ENCODE measurements around the gene ALMS1.

- TF ChIP-seq POLR2A (IDR thresholded peaks at IDR 0.05) = no peak
- TF ChIP-seq, protein P1, sequence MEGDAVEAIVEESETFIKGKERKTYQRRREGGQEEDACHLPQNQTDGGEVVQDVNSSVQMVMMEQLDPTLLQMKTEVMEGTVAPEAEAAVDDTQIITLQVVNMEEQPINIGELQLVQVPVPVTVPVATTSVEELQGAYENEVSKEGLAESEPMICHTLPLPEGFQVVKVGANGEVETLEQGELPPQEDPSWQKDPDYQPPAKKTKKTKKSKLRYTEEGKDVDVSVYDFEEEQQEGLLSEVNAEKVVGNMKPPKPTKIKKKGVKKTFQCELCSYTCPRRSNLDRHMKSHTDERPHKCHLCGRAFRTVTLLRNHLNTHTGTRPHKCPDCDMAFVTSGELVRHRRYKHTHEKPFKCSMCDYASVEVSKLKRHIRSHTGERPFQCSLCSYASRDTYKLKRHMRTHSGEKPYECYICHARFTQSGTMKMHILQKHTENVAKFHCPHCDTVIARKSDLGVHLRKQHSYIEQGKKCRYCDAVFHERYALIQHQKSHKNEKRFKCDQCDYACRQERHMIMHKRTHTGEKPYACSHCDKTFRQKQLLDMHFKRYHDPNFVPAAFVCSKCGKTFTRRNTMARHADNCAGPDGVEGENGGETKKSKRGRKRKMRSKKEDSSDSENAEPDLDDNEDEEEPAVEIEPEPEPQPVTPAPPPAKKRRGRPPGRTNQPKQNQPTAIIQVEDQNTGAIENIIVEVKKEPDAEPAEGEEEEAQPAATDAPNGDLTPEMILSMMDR (IDR thresholded peaks at IDR 0.05) = no peak
- no peak for TF ChIP-seq POLR2AphosphoS5 (IDR thresholded peaks at IDR 0.05; ENCODE audit: insufficient read depth in 1 of 2, low read depth in 1 of 2)
These were observed 108.4 kb downstream of the ALMS1 start for GRCh38 chr2:73494031-73494430.
